Prostate gland (tissue), 2 donors: Measurements from ENCODE around the gene MREG.

Source experiments
- POLR2AphosphoS5 ChIP-seq: sonication (generic); formaldehyde crosslinking; IDR thresholded peaks from one replicate; pipeline ENCODE4 v1.6.1; 2017; ENCODE audit warnings: antibody characterized with exemption
- TF ChIP-seq, protein P1 (sequence below), 4 experiments: fragments of 200-600 bp in 2 of 4; fragments of 450-650 bp in 2 of 4; sonication (generic) in 2 of 4; IDR thresholded peaks; 1 replicate in 3 of 4; 2 replicates in 1 of 4; pipeline ENCODE4 v1.5.1; 2016 to 2019; ENCODE audit warnings: antibody characterized with exemption in 4 of 4, mild to moderate bottlenecking in 2 of 4, moderate library complexity in 2 of 4

DNA sequence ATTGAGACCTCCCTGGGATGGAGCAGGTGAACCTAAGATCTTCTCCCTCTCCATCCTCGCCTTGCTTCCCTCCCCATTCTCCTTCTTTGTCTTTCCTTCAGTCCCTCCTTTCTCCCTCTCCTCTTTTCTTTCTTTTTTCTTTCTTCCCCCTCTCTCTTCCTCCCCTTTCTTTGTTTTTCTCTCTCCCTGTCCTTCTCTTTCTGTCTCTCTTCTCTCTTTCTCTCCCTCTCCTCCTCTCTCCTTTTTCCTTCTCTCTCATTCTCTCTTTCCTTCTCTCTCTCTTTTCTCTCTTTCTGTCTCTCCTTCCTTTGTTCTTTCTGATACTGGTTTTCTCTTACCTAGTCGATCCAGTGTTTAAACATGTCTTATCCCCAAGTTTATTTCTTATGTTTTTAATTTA, 10.7 kb downstream of the MREG start:
- TF ChIP-seq POLR2AphosphoS5, result no peak
- TF ChIP-seq, protein P1, sequence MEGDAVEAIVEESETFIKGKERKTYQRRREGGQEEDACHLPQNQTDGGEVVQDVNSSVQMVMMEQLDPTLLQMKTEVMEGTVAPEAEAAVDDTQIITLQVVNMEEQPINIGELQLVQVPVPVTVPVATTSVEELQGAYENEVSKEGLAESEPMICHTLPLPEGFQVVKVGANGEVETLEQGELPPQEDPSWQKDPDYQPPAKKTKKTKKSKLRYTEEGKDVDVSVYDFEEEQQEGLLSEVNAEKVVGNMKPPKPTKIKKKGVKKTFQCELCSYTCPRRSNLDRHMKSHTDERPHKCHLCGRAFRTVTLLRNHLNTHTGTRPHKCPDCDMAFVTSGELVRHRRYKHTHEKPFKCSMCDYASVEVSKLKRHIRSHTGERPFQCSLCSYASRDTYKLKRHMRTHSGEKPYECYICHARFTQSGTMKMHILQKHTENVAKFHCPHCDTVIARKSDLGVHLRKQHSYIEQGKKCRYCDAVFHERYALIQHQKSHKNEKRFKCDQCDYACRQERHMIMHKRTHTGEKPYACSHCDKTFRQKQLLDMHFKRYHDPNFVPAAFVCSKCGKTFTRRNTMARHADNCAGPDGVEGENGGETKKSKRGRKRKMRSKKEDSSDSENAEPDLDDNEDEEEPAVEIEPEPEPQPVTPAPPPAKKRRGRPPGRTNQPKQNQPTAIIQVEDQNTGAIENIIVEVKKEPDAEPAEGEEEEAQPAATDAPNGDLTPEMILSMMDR (IDR thresholded peaks at IDR 0.05), result no peak
